Tibial nerve (tissue), 3 donors: ENCODE results near the gene NAPA.

Source experiments
- POLR2A ChIP-seq, 2 donors: fragments of 450-650 bp; IDR thresholded peaks; one replicate each; pipeline ENCODE4 v1.6.1; 2017; ENCODE audit warnings: antibody characterized with exemption in 2 of 2, mild to moderate bottlenecking in 2 of 2, moderate library complexity in 2 of 2
- TF ChIP-seq, protein P1 (sequence below), 5 experiments: fragments of 200-600 bp in 3 of 5; fragments of 450-650 bp in 2 of 5; sonication (generic) in 3 of 5; IDR thresholded peaks; one replicate each; pipeline ENCODE4 v1.5.1; 2016 to 2019; ENCODE audit warnings: antibody characterized with exemption in 5 of 5, mild to moderate bottlenecking in 3 of 5, moderate library complexity in 2 of 5

DNA sequence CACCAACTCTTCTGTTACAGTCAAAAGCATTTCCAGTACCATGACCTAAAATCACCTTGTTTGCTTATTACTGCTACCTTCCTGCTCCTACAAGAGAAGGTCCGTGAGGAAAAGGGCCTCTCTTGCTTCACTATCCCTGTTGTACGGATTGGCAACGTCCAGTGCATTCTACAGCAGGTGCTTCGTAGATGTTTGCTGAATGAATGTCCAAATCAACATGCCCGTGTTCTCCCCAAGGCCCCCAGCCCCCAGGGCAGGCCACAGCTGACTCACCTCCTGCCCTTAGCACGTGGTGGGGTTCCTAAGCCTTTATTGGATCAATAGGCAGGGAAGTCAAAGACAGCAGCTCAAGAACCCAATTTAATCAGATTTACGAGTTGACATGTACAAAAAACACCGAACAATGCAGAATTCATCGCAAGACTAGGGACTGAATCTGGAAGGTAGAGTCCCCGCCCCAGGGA, 5.5 kb upstream of the NAPA start:
- TF ChIP-seq, protein P1, sequence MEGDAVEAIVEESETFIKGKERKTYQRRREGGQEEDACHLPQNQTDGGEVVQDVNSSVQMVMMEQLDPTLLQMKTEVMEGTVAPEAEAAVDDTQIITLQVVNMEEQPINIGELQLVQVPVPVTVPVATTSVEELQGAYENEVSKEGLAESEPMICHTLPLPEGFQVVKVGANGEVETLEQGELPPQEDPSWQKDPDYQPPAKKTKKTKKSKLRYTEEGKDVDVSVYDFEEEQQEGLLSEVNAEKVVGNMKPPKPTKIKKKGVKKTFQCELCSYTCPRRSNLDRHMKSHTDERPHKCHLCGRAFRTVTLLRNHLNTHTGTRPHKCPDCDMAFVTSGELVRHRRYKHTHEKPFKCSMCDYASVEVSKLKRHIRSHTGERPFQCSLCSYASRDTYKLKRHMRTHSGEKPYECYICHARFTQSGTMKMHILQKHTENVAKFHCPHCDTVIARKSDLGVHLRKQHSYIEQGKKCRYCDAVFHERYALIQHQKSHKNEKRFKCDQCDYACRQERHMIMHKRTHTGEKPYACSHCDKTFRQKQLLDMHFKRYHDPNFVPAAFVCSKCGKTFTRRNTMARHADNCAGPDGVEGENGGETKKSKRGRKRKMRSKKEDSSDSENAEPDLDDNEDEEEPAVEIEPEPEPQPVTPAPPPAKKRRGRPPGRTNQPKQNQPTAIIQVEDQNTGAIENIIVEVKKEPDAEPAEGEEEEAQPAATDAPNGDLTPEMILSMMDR (IDR thresholded peaks at IDR 0.05), result no peak
- no peak for TF ChIP-seq POLR2A (IDR thresholded peaks at IDR 0.05)
